ENCODE results near the gene CCDC175. TPM values are rescaled to one million over a fixed set of nuclear protein-coding genes. Genes with fewer than 3 reads are reported as not detected.

CCDC175 gene
- total and polyA plus RNA-seq, 2 donors (not counting 3 experiments of a cell fraction or from before 2014, with no cell fraction given) = not detected

- TF ChIP-seq JUN (IDR thresholded peaks at IDR 0.05; ENCODE audit: borderline replicate concordance, insufficient read depth, insufficient read length, low read depth) (no peak), POLR2AphosphoS5 (IDR thresholded peaks at IDR 0.05; ENCODE audit: insufficient read depth, low read depth, low read length) (no peak)
- dilution Hi-C loops (cut with MboI; ENCODE audit: extremely low pct_ligation_motif_present, low sequenced_read_pairs) (no loop called here), intact Hi-C loops (cut with micrococcal nuclease) (no loop called here)
- BruUV-seq (replicated peaks) = no TSS peak
- H3K4me3 ChIP-seq (replicated peaks in 1 of 3; ENCODE audit: insufficient read depth in 1 of 3, low read depth in 1 of 3, low read length in 3 of 3) = no peak overlapping the region
- no peak overlapping the region for H2AFZ ChIP-seq (ENCODE audit: low read depth, low read length)
- H3K9me3 ChIP-seq (replicated peaks; ENCODE audit: control insufficient read depth, insufficient read depth, low read length) = no peaks in the 10 kb centered on the region
- no peak overlapping the region for H3K9ac ChIP-seq (replicated peaks; ENCODE audit: extremely low read depth, insufficient read depth, low read length)
- FAIRE-seq (no peak), DNase-seq (ENCODE audit: low read depth, low spot score) (no peak)
- H3K79me2 ChIP-seq (ENCODE audit: control insufficient read depth, insufficient read depth, low read length) = no peaks in the 10 kb centered on the region
- no peak overlapping the region for H3K27ac ChIP-seq (ENCODE audit: insufficient read depth, low read depth, low read length)
- POLR2A ChIA-PET = no interaction called here
- H3K27me3 ChIP-seq (ENCODE audit: control insufficient read depth in 2 of 2, insufficient read depth in 2 of 2, low read length in 2 of 2) = peaks cover 4 to 14% of the 10 kb centered on the region in 2 experiments
- H4K20me1 ChIP-seq (replicated peaks; ENCODE audit: control insufficient read depth, extremely low read depth, insufficient read depth, low read length) = no peaks in the 10 kb centered on the region
- H3K4me1 ChIP-seq (ENCODE audit: control insufficient read depth, extremely low read depth, insufficient read depth, low read length) = peaks cover 3% of the 10 kb centered on the region
- H3K4me2 ChIP-seq (ENCODE audit: insufficient read depth, low read length) = no peak overlapping the region
- H3K9me1 ChIP-seq (replicated peaks; ENCODE audit: control insufficient read depth, extremely low read depth, insufficient read depth, low read length) = no peaks in the 10 kb centered on the region
- CTCF ChIA-PET = interaction anchor here (0.7 to 1.6 kb wide), 2 partner anchors 9 to 49 kb away, joined by 4 read pairs; no protein-coding TSS in a partner anchor
- H3K36me3 ChIP-seq (ENCODE audit: control insufficient read depth in 2 of 2, extremely low read depth in 1 of 2, insufficient read depth in 2 of 2, low read length in 2 of 2) = no peaks in the 10 kb centered on the region
Measured at GRCh38 chr14:59583755-59584154, 7.1 kb upstream of the CCDC175 start.

GRCh38 chr14:59582845-59583509, 6.4 kb upstream of the CCDC175 start:
- ChIA-PET POLR2A (no interaction called here), CTCF (interaction anchor here (1.6 kb wide), 1 partner anchor 50 kb away, joined by 4 read pairs; no protein-coding TSS in a partner anchor)

More at GRCh38 chr14:59582845-59583509, 6.4 kb upstream of the CCDC175 start:
- Histone ChIP-seq H3K36me3 (ENCODE audit: control insufficient read depth in 2 of 2, extremely low read depth in 1 of 2, insufficient read depth in 2 of 2, low read length in 2 of 2) (no peaks in the 10 kb centered on the region), H3K4me1 (ENCODE audit: control insufficient read depth, extremely low read depth, insufficient read depth, low read length) (peaks cover 3% of the 10 kb centered on the region), H3K4me2 (ENCODE audit: insufficient read depth, low read length) (no peak overlapping the region), H3K79me2 (ENCODE audit: control insufficient read depth, insufficient read depth, low read length) (no peaks in the 10 kb centered on the region), H3K9ac (replicated peaks; ENCODE audit: extremely low read depth, insufficient read depth, low read length) (no peak overlapping the region), H2AFZ (ENCODE audit: low read depth, low read length) (no peak overlapping the region), H3K4me3 (replicated peaks in 1 of 3; ENCODE audit: insufficient read depth in 1 of 3, low read depth in 1 of 3, low read length in 3 of 3) (no peak overlapping the region), H3K9me3 (replicated peaks; ENCODE audit: control insufficient read depth, insufficient read depth, low read length) (no peaks in the 10 kb centered on the region), H3K27me3 (ENCODE audit: control insufficient read depth in 2 of 2, insufficient read depth in 2 of 2, low read length in 2 of 2) (peaks cover 1 to 10% of the 10 kb centered on the region in 2 experiments), H3K9me1 (replicated peaks; ENCODE audit: control insufficient read depth, extremely low read depth, insufficient read depth, low read length) (no peaks in the 10 kb centered on the region), H3K27ac (ENCODE audit: insufficient read depth, low read depth, low read length) (no peak overlapping the region), H4K20me1 (replicated peaks; ENCODE audit: control insufficient read depth, extremely low read depth, insufficient read depth, low read length) (no peaks in the 10 kb centered on the region)
- FAIRE-seq (no peak), DNase-seq (ENCODE audit: low read depth, low spot score) (no peak)
- TF ChIP-seq GATA2 (IDR thresholded peaks at IDR 0.05; ENCODE audit: insufficient read depth, insufficient read length, low read depth, low read length) (no peak), MAX (IDR thresholded peaks at IDR 0.05; ENCODE audit: insufficient read depth, insufficient read length) (no peak), MYC (IDR thresholded peaks at IDR 0.05; ENCODE audit: low read depth, low read length) (no peak), POLR2AphosphoS5 (IDR thresholded peaks at IDR 0.05; ENCODE audit: insufficient read depth, low read depth, low read length) (no peak), JUN (IDR thresholded peaks at IDR 0.05; ENCODE audit: borderline replicate concordance, insufficient read depth, insufficient read length, low read depth) (no peak), FOS (IDR thresholded peaks at IDR 0.05; ENCODE audit: borderline replicate concordance, insufficient read depth, low read length) (no peak), CTCF (IDR thresholded peaks at IDR 0.05; ENCODE audit: extremely low read depth in 1 of 2, insufficient read depth in 1 of 2, low read depth in 1 of 2, low read length in 2 of 2) (no peak), EZH2 (IDR thresholded peaks at IDR 0.05; ENCODE audit: borderline replicate concordance, low read depth, low read length, severe bottlenecking) (no peak), POLR2A (IDR thresholded peaks at IDR 0.05; ENCODE audit: low read depth, low read length) (no peak)
- dilution Hi-C loops (cut with MboI; ENCODE audit: extremely low pct_ligation_motif_present, low sequenced_read_pairs) = no loop called here
- BruUV-seq (replicated peaks) = no TSS peak
- intact Hi-C loops (cut with micrococcal nuclease) = no loop called here

Data from endothelial cell of umbilical vein (primary cell).